ENCODE data around the gene PSD2. TPM values are rescaled to one million over a fixed set of nuclear protein-coding genes. Genes with fewer than 3 reads are reported as not detected.

PSD2 gene
- total and polyA plus RNA-seq, 7 donors: under 0.01 to 0.28 (median 0.10) TPM; not detected in 4

GRCh38 chr5:139854953-139855352 is 59.3 kb downstream of the PSD2 start:
- Histone ChIP-seq H3K9me3 (no peaks in the 10 kb centered on the region), H3K36me3 (peaks cover 0 to 13% (median 0%) of the 10 kb centered on the region in 4 donors), H3K27ac (no peak overlapping the region), H3K4me1 (no peaks in the 10 kb centered on the region), H3K4me3 (no peak overlapping the region), H3K27me3 (no peaks in the 10 kb centered on the region)
- no peak for DNase-seq
- TF ChIP-seq POLR2AphosphoS5 (IDR thresholded peaks at IDR 0.05) (no peak), POLR2A (IDR thresholded peaks at IDR 0.05) (no peak), EP300 (IDR thresholded peaks at IDR 0.05) (no peak), CTCF (IDR thresholded peaks at IDR 0.05) (no peak)
- intact Hi-C loops (cut with DNase I): no loop called here
- 91 to 92% methylated on average over 5 of the region's 5 CpGs for WGBS, 2 donors

- WGBS, 2 donors: 90 to 93% methylated on average over 8 of the region's 8 CpGs
- Histone ChIP-seq H3K9me3 (no peaks in the 10 kb centered on the region), H3K27ac (no peak overlapping the region), H3K36me3 (peaks cover 0 to 13% (median 0%) of the 10 kb centered on the region in 4 donors), H3K4me3 (no peak overlapping the region), H3K4me1 (no peaks in the 10 kb centered on the region), H3K27me3 (no peaks in the 10 kb centered on the region)
- intact Hi-C loops (cut with DNase I): no loop called here
- no peak for TF ChIP-seq CTCF (IDR thresholded peaks at IDR 0.05)
- TF ChIP-seq POLR2A (IDR thresholded peaks at IDR 0.05): no peak
- TF ChIP-seq POLR2AphosphoS5 (IDR thresholded peaks at IDR 0.05): no peak
- TF ChIP-seq EP300 (IDR thresholded peaks at IDR 0.05): no peak
- no peak for DNase-seq
Observed at GRCh38 chr5:139855451-139855850, 59.8 kb downstream of the PSD2 start.

GRCh38 chr5:139855946-139856540 is 60.4 kb downstream of the PSD2 start:
- WGBS, 2 donors: 85 to 87% methylated on average over 6 of the region's 6 CpGs
- no peaks in the 10 kb centered on the region for H3K27me3 ChIP-seq
- DNase-seq: no peak
- H3K4me3 ChIP-seq: no peak overlapping the region
- TF ChIP-seq CTCF (IDR thresholded peaks at IDR 0.05): no peak
- no peak for TF ChIP-seq POLR2AphosphoS5 (IDR thresholded peaks at IDR 0.05)
- no peak for TF ChIP-seq POLR2A (IDR thresholded peaks at IDR 0.05)
- no peak for TF ChIP-seq EP300 (IDR thresholded peaks at IDR 0.05)
- no peaks in the 10 kb centered on the region for H3K9me3 ChIP-seq
- intact Hi-C loops (cut with DNase I): no loop called here
- peaks cover 0 to 13% (median 0%) of the 10 kb centered on the region in 4 donors for H3K36me3 ChIP-seq
- no peak overlapping the region for H3K27ac ChIP-seq
- H3K4me1 ChIP-seq: no peaks in the 10 kb centered on the region

- TF ChIP-seq CTCF (IDR thresholded peaks at IDR 0.05) (no peak), POLR2A (IDR thresholded peaks at IDR 0.05) (no peak), EP300 (IDR thresholded peaks at IDR 0.05) (no peak), POLR2AphosphoS5 (IDR thresholded peaks at IDR 0.05) (no peak)
- intact Hi-C loops (cut with DNase I): no loop called here
- no peaks in the 10 kb centered on the region for H3K4me1 ChIP-seq
Observed at GRCh38 chr5:139856714-139857113, 61.1 kb downstream of the PSD2 start.

GRCh38 chr5:139859013-139859412 is 63.4 kb downstream of the PSD2 start:
- Histone ChIP-seq H3K27ac (no peak overlapping the region), H3K4me1 (peaks cover 0 to 16% (median 15%) of the 10 kb centered on the region in 4 donors), H3K36me3 (no peaks in the 10 kb centered on the region), H3K4me3 (no peak overlapping the region), H3K27me3 (no peaks in the 10 kb centered on the region), H3K9me3 (no peaks in the 10 kb centered on the region)
- 78 to 88% methylated on average over 2 of the region's 2 CpGs for WGBS, 2 donors
- TF ChIP-seq POLR2A (IDR thresholded peaks at IDR 0.05) (no peak), POLR2AphosphoS5 (IDR thresholded peaks at IDR 0.05) (no peak), CTCF (IDR thresholded peaks at IDR 0.05) (no peak), EP300 (IDR thresholded peaks at IDR 0.05) (no peak)
- no peak for DNase-seq
- intact Hi-C loops (cut with DNase I): no loop called here

More at GRCh38 chr5:139856714-139857113, 61.1 kb downstream of the PSD2 start:
- no peak overlapping the region for H3K27ac ChIP-seq
- H3K4me3 ChIP-seq: no peak overlapping the region
- H3K36me3 ChIP-seq: peaks cover 0 to 7% (median 0%) of the 10 kb centered on the region in 4 donors
- no peak for DNase-seq
- H3K27me3 ChIP-seq: no peaks in the 10 kb centered on the region
- 68 to 86% methylated on average over 4 of the region's 4 CpGs for WGBS, 2 donors
- no peaks in the 10 kb centered on the region for H3K9me3 ChIP-seq

Measured in sigmoid colon (tissue), 7 donors.